Left lobe of liver (tissue), 2 donors: ENCODE measurements around the gene CPD. TPM values are rescaled to one million over a fixed set of nuclear protein-coding genes. Genes with fewer than 3 reads are reported as not detected.
A peak's percentile ranks its signal among the peaks of the same experiment; 100 is the strongest.
"Not testable (repeated sequence)": the region's sequence is repeated elsewhere in the genome, so short reads cannot be mapped to it uniquely, and the experiment has no call there.

ENCODE experiments used
- ATAC-seq: fragments of 200-7000 bp; cut with Tn5 transposase; one replicate; pipeline ENCODE4 v1.9.1; 2020; ENCODE audit warnings: mild to moderate bottlenecking, moderate library complexity
- DNase-seq: peaks from one replicate; pipeline ENCODE4 v3.0.0-alpha.2; 2020; ENCODE audit warnings: low spot score
- total RNA-seq: library from RNA; stranded (reverse); gene quantifications from one replicate; pipeline ENCODE4 v1.2.1, GENCODE V29; 2021
- donor health status: DM: no; HTN: no; CAD: no; lungs with moderate emphysema.
- donor health status: DM: no; HTN: yes; CAD: no.

The CPD gene
- total RNA-seq: 33.8 TPM

DNA sequence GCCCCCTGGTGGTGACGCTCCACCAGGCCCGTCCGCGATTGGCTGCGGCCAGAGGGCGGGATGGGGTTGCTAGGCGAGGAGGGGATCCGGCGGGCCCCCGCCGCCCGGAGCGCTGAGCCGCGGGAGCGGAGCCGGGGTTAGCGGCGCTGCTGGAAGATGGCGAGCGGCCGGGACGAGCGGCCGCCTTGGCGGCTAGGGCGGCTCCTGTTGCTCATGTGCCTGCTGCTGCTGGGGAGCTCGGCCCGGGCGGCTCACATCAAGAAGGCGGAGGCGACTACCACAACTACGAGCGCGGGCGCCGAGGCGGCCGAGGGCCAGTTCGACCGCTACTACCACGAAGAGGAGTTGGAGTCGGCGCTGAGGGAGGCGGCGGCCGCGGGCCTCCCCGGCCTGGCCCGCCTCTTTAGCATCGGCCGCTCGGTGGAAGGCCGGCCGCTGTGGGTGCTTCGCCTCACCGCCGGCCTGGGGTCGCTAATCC is at the start of gene CPD:
TSS of gene CPD (plus strand) at position 103 of the 478 bp plus-strand sequence. CDS start at position 157, 54 bp downstream.
- DNase-seq (peak; percentile 98), ATAC-seq (peak; percentile 97)

DNA sequence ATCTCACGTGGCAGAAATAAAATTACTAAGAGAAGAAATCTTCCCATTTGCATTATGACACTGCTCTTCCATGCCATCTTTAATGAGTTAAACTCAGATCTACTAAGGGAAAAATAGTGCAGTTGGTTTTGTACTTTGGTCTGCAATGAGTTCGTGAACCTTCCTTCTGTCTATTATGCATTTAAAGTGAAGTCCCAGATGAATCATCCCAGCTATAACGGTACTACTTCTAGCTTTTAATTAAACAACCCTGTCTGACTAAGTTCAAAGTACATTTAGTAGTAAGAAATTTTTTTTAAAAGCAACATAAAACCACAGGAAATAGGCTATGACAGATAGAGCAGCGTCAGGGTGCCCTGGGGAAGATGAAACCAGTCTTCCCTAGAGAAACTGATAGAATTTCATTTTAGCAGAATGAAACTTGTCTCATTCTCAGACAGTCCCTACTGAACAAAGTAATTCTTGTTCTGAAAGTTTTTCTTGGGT is 46.6 kb upstream of the CPD start:
- DNase-seq: no peak
- ATAC-seq: peak; percentile 39

DNA sequence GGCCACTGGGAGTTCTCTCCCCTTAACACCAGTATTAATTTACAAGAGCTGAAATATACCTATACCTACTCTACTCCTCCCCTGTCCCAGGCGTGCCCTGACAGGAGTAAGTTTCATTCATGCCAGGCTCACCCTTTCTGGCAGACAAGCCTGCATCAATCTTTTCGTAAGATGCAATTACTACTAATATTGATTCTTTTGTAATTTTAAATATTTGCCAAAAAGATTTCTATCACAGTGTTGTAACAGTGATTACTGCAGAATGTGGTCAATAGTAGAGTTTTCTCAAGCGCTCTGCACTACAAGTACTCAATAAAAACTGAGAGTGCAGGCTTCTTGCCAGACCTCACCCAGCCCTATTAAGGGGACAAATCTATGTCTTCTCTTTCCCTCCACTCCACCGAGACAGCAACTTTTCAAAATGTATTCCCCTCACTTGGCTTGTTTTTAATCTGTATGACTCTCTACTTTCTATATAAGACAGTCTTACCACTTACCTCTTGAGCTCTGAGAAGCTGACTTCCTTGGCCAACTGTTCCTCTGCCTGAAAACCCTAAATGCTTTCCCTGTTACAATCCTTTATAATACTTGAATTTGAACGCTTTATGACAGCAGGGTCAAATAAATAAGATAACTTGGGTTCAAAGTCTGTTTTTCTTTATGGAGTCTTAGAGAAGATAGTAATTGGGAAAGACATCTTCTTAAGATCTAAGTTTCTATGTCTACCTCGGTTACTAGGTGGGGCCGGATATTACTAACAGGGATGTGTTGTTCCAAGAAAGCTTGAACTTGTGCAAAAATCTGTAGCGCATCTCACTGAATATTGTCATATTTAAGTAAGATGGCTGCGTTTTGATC is 45.0 kb upstream of the CPD start, which contains the start of gene TMIGD1:
TSS of gene TMIGD1 (minus strand) at position 555 of the 858 bp plus-strand sequence. CDS start 1,924 bp downstream, outside the sequence.
- ATAC-seq (peak; percentile 44), DNase-seq (no peak)

DNA sequence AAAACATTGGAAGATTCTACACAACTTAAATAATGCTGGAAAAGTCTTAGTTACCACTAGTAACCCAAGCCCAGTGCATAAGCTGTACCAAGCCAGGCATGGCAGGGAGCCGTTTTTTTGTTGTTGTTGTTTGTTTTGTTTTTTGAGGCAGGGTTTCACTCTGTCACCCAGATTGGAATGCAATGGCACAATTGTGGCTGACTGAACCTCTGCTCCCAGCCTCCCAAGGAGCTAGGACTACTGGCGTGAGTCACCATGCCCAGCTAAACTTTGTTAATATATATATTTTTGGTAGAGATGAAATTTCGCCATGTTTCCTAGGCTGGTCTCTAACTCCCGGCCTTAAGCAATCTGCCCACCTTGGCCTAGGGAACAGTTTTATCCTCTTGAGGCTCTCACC is 44.3 kb upstream of the CPD start:
- no peak for ATAC-seq
- no peak for DNase-seq

DNA sequence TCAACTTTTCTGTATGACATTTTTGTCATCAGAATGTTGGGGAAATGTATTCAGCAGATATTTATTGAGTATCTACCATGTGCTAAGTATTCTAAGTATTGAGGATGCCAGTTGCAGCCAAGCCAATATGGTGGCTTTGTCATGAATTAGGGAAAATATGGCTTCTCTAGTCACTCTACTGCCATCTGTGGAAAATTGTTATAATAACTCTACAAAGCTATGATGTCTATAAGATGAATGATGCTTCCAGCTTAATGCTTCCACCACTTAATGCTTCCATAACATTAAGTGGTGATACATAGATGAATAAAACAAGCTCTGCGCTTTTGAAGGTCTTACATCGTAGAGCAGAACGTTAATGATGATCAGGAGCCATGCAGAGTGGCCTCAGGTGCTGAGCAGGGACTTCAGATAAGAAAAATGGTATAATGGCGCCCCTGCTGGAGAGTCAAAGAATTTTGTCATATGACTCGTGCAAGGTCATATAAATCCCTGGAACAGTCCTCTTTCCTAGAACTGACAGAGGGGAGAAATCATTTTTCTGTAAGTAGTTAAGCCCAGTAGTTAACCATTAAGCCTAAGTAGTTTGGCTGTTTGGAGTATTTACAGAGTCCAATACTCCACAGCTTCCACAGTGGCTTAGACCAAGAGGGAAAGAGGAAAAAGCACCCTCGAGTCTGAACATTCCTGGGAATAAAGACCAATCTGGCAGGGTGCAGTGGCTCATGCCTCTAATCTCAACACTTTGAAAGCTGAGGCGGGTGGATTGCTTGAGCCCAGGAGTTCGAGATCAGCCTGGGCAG is 42.2 kb upstream of the CPD start:
- peak; percentile 65 for ATAC-seq
- no peak for DNase-seq

DNA sequence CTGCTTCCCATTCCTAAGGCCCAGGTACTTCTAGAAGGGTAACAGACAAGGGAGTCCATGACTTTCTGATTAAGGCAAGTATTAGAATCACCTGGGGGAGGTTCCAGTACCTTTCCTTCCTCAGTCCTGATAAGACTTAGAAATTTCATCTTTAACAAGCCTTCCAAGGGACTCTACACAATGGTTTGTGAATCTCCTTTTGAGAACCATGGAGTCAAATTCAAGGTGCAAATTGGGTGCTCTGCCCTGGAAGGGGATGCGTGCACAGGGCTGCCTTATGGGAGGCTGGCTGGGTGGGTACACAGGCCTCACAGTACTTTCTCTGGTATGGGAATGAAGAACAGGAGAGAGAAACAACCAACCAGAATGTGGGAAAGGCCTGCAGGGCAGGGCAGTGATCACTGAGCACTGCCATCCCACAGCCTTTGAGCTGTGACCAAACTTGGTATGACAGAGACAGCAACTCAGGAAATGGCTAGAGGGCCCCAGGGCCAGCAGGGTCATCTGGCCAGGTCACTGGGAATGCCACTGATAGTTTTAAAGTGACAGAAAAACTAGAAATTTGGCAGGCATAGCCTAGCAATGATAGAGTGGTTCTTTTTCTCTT is 41.2 kb upstream of the CPD start:
- DNase-seq (peak; percentile 66), ATAC-seq (peak; percentile 73)

DNA sequence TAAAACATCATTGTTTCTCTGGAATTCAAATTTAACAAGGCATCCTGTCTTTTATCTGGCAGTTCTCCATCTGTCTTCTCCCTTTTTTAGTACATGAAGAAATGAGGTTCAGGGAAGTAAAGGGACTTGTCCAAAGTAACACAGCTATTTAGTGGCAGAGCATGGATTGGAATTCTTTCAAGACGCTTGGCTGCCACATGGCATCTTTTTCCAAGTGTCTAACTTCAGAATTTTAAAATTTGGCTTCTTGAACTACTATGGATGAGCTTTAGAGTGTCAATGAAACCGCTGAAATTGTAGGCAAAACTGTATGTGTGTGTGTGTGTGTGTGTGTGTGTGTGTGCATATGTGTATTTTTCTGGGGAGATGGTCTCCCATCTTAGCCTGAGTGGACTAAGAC is 39.6 kb upstream of the CPD start:
- ATAC-seq (no peak), DNase-seq (no peak)

DNA sequence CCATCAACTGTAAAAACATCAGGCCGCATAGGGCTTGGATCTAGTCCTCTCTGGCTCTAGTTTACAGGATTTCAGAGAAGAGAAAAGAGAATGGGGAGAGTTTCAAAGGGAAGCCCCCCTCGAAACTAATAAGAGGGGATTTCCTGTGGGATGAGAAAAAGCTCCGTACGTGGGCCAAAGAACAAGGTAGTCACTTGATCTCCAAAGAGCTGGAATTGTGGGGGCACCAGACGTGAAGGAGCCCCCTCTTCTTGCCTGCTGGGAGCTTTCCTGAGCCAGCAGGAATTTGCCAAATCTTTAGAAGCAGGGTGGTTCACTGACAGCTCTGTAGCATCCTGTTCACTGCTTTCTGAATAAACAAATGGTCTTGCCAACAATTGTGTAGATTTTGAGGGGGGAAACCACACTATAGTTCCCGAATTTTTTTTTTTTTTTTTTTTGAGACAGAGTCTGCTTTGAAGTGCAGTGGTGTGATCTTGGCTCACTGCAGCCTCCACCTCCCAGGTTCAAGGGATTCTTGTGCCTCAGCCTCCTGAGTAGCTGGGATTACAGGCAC is 37.8 kb upstream of the CPD start:
- no peak for ATAC-seq
- DNase-seq: no peak

DNA sequence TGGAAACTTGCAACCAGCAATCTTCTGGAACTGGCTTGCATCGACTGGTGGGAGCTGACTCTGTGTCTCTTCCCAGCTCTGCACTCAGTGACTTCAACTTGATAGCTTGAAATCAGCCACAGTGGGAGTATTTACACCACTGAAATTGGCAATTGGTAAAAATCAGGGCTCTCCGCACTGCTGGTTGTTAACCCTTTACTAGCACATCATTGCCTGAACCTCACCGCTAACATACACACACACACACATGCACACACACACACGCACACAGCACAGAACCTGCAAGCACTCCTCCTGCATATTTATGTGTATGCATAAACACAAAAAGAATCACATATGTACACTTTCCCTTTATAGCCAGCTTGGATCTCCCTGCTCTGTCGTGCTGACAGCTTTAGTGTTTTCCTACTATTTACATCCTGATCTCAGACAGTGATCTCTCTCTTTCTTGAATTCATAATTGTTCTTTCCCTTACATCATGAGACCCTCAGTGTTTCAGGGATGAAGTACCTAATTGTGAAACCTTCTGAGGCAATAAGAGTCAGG is 37.0 kb upstream of the CPD start:
- ATAC-seq: no peak
- no peak for DNase-seq

DNA sequence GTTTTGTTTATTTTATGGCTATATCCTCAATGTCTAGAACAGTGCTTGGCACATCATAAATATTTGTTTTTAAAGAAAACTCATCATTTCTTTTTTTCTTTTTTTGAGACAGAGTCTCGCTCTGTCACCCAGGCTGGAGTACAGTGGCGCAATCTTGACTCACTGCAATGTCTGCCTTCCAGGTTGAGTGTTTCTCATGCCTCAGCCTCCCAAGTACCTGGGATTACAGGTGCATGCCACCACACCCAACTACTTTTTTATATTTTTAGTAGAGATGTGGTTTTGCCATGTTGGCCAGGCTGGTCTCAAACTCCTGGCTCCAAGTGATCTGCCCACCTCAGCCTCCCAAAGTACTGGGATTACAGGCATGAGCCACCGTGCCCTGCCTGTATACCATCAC is 35.5 kb upstream of the CPD start:
- not testable (repeated sequence) for ATAC-seq, DNase-seq

DNA sequence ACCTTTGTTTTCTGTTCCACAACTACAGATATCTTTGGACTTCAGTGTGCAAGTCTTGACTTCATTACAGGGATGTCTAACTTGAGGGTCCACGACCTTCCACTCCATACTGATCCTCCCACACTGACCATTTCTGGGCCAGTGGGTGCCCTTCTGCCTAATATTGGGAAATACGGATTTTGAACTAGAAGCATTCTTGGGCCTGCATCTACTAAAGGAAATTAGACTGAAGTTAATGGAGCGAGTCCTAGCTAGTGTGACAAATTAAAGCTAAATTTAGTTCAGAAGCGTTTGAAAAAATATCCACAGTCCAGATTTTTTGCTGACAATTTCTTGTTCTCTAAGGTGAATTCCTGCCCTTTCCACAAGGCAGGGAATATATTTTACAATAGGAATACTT is 34.9 kb upstream of the CPD start:
- no peak for ATAC-seq

DNA sequence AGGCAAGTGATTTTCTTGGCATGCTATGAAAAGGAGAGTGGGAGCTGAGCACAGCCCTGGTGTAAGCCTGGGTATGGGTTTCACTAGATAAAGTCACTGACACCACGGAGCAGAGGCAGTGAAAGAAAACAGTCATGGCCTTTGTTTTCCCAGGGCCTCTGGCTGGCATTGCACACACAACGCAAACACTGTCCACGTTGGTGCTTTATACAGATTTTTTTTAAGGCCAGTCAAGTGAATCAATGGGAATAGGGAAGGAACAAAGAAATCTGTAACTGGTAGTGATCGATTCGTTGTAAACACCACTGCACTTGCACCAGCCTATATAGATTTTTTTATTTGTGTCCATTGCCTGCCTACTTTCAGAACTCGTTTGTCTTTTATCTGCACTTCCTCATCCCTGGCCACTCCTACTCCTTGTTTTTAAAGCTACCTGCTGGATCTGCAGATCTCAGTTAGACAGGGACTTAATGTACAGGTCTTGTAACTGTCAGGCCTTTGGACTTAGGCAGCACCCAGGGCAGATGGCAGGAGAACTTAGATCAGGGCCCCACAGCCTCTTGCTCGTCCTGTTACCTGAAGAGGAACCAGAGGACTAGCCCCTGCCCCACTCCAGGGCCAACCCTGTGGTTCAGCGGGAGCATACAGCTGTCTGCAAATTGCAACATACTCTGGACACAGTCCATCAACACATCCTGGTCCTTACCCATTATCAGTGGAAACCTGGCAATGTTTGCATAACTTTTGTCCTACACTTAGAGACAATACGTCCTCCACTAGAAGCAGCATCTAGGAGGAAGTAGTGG is 34.2 kb upstream of the CPD start:
- ATAC-seq: peak; percentile 85

More for the DNA sequence above, 34.9 kb upstream of the CPD start:
- no peak for DNase-seq

DNA sequence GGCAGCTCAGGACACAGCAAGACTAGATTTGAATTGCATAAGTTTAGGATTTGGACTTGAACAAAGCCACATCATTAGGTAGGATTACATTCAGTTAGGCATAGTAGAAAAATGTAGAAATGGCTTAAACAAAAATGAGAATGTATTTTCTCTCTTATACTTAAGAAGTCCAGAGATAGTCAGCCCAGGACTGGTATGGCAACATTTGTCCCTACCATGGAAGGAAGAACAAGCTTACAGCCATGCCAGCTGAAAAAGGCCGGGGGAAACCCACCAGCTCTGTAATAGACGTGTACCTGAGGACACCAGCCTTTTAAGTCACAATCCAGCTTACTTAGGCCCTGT is 33.7 kb upstream of the CPD start:
- ATAC-seq (no peak), DNase-seq (no peak)

More for the DNA sequence above, 34.2 kb upstream of the CPD start:
- DNase-seq: peak; percentile 84

DNA sequence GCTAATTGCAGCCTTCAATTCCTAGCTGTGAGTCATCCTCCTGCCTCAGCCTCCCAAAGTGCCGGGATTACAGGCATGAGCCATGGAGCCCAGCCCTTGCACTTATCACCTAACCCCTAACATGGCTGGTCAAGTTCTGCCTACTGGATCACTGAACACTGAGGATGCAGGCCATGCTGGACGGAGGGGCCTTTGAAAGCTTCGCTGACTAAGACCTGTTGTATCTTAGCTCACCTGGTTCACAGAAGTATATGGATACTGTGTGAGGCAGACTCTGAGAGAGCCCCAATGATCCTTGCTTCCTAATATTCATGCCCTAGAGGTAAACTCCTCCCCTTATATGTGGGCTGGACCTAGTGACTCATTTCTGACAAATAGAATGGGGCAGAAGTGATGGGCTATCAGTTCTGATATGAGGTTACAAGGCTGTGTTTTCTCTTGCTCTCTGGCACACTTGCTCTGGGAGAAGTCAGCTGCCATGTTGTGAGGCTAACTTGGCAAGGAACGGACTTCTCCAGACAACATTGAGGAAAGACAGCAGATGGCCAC is 33.1 kb upstream of the CPD start:
- DNase-seq (no peak), ATAC-seq (no peak)

DNA sequence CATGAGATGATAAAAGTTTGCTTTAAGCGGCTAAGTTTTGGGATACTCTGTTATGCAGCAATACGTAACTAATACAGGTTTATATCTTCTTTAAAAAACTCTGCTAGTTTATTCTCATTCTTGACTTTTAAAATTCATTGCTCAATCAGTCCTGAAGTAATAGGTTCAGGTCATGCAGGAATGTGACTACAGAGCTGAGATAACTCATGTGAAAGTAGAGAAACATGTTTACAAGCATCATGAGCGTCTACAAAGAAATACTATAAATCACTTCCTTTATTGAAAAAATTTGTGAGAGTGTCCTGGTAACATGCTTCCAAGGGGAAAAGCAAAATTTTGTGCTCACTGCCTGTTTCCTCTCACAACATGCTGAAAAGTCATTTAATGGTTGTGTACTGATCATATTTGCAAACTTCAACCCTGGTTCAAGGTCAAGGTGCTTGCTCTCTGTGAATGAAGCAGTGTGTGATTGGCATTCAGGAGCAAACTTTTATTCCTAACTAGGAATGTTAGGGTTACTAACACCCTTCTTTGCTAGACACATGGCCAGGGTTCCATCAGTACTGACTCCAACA is 32.4 kb upstream of the CPD start:
- no peak for ATAC-seq
- DNase-seq: no peak

DNA sequence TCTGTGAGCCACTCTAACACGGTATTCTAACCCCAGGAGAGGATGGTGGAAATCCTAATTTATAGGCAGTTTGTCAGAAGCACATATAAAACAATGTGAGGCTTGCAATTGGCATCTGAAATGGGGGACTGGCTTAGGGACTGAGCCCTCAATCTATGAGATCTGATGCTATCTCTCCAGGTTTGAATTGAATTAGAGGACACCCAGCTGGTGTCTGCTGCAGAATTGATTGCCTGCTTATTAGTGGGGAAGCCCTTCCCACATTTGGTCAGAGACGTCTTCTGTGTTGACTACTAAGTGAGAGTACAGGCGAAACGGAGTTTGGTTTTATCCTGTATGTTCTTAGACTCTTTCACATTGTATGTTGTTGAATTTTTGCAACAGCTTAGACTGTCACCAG is 31.2 kb upstream of the CPD start:
- DNase-seq: no peak

DNA sequence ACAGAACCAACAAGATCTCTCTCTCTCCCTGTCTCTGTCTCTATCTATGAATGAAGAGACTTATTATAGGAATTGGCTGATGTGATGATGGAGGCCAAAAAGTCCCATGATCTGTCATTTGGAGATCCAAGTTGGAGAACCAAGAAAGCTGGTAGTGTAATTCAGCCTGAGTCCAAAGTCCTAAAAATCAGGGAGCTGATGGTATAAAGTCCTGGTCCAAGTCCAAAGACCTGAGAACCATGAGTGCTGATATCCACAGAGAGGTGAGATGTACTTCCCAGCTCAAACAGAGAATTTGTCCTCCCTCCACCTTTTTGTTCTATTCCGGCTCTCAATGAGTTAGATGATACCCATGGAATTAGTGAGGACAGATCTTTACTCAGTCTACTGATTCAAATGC is 29.5 kb upstream of the CPD start:
- no peak for DNase-seq
- ATAC-seq: no peak

More for the DNA sequence above, 31.2 kb upstream of the CPD start:
- ATAC-seq: no peak

DNA sequence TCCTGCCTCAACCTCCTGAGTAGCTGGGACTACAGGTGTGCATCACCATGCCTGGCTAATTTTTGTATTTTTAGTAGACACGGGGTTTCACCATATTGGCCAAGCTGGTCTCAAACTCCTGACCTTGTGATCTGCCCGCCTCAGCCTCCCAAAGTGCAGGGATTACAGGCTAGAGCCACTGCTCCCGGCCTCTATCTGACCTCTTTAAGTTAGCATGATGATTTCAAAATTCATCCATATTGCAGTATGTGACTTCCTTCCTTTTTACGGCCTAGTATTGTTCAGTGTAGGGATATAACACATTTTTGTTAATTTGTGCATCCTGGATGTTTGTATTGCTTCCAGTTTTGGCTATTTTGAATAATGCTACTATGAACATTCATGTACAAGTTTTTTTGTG is 27.5 kb upstream of the CPD start:
- not testable (repeated sequence) for ATAC-seq, DNase-seq

DNA sequence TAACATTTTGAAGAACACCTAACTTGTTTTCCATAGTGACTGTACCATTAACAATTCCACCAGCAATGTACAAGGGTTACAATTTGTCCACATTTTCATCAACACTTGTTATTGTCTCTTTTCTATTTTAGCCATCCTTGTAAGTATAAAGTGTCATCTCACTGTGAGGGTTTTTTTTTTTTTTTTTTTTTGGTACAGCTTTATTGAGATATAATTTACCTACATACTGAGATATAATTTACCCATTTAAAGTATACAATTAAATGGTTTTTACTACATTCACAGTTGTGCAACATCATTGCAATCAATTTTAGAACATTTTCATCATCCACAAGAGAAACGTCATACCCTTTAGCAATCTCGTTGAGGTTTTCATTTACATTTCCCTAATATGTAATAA is 27.0 kb upstream of the CPD start:
- no peak for DNase-seq
- no peak for ATAC-seq
